Endothelial cell of umbilical vein (primary cell): Measurements from ENCODE around the gene MIB2. TPM values are rescaled to one million over a fixed set of nuclear protein-coding genes. Genes with fewer than 3 reads are reported as not detected.

Source experiments
- BruUV-seq: library from RNA; stranded (reverse); fragments of 400-500 nt; replicated peaks from 2 replicates; lab custom pipeline; 2021; lab: Mats Ljungman, UMichigan
- CTCF ChIA-PET: fragments of 300-600, 350-600 bp; sonication (Branson Sonifier 250); formaldehyde crosslinking; loops from one replicate; lab custom pipeline; 2021; ENCODE audit warnings: antibody characterized with exemption, inconsistent platforms; lab: Charles Lee
- POLR2A ChIA-PET: fragments of 300-600, 350-600 bp; sonication (Branson Sonifier 250); formaldehyde crosslinking; loops from one replicate; lab custom pipeline; 2021; ENCODE audit warnings: antibody characterized with exemption, inconsistent platforms; lab: Charles Lee
- DNase-seq: peaks from one replicate; pipeline ENCODE4 v3.0.0-alpha.2; 2011; ENCODE audit warnings: low read depth, low spot score
- FAIRE-seq: peaks from 2 replicates; lab custom pipeline; 2011; peaks lifted over from hg19 to GRCh38; lab: Jason Lieb, UNC
- H2AFZ ChIP-seq: 2 replicates; pipeline ENCODE4 v1.6.0; 2012; ENCODE audit warnings: low read depth, low read length, control low read depth, inconsistent platforms
- H3K27ac ChIP-seq: 2 replicates; pipeline ENCODE4 v1.5.1; 2011; ENCODE audit warnings: low read depth, mild to moderate bottlenecking, control low read depth, low read length, moderate library complexity; ENCODE audit not compliant: insufficient read depth
- H3K27me3 ChIP-seq, 2 experiments: 2 replicates each; pipeline versions ENCODE4 v1.6.0 to v1.6.1; 2011; ENCODE audit warnings: low read length in 2 of 2, mixed read lengths in 1 of 2; ENCODE audit not compliant: control insufficient read depth in 2 of 2, insufficient read depth in 2 of 2
- H3K36me3 ChIP-seq, 2 experiments: 2 replicates in 1 of 2; 3 replicates in 1 of 2; pipeline ENCODE4 v1.5.1; 2011; ENCODE audit warnings: low read length in 2 of 2, mild to moderate bottlenecking in 1 of 2, moderate library complexity in 1 of 2; ENCODE audit not compliant: control insufficient read depth in 2 of 2, insufficient read depth in 2 of 2; ENCODE audit errors: extremely low read depth in 1 of 2
- H3K4me1 ChIP-seq: 3 replicates; pipeline ENCODE4 v1.5.1; 2011; ENCODE audit warnings: mild to moderate bottlenecking, low read length; ENCODE audit not compliant: control insufficient read depth, insufficient read depth; ENCODE audit errors: extremely low read depth
- H3K4me2 ChIP-seq: 2 replicates; pipeline ENCODE4 v1.6.1; 2011; ENCODE audit warnings: low read length, control low read depth, mixed read lengths; ENCODE audit not compliant: insufficient read depth
- H3K4me3 ChIP-seq, 3 experiments: fragments of 200-600 bp in 1 of 3; sonication (generic), shearing (Covaris generic) in 1 of 3; replicated peaks in 1 of 3; 2 replicates each; pipeline ENCODE4 v1.5.1; 2011 to 2016; ENCODE audit warnings: control low read depth in 3 of 3, low read length in 3 of 3, mild to moderate bottlenecking in 2 of 3, inconsistent platforms in 1 of 3, low read depth in 1 of 3, moderate library complexity in 1 of 3; ENCODE audit not compliant: insufficient read depth in 1 of 3
- H3K79me2 ChIP-seq: 2 replicates; pipeline ENCODE4 v1.6.0; 2012; ENCODE audit warnings: low read length, inconsistent platforms; ENCODE audit not compliant: control insufficient read depth, insufficient read depth
- H3K9ac ChIP-seq: replicated peaks from 2 replicates; pipeline ENCODE3; 2011; ENCODE audit warnings: low read length, control low read depth; ENCODE audit not compliant: insufficient read depth; ENCODE audit errors: extremely low read depth
- H3K9me1 ChIP-seq: replicated peaks from 3 replicates; pipeline ENCODE4 v1.6.0; 2011; ENCODE audit warnings: mild to moderate bottlenecking, low read length; ENCODE audit not compliant: control insufficient read depth, insufficient read depth; ENCODE audit errors: extremely low read depth
- H3K9me3 ChIP-seq: replicated peaks from 2 replicates; pipeline ENCODE4 v1.5.1; 2012; ENCODE audit warnings: low read length, inconsistent platforms; ENCODE audit not compliant: control insufficient read depth, insufficient read depth
- H4K20me1 ChIP-seq: replicated peaks from 2 replicates; pipeline ENCODE3; 2011; ENCODE audit warnings: mild to moderate bottlenecking, low read length; ENCODE audit not compliant: control insufficient read depth, insufficient read depth; ENCODE audit errors: extremely low read depth
- EZH2 ChIP-seq: IDR thresholded peaks from 2 replicates; pipeline ENCODE4 v1.6.1; 2012; ENCODE audit warnings: borderline replicate concordance, low read depth, mild to moderate bottlenecking, moderate library complexity, low read length, inconsistent platforms; ENCODE audit not compliant: severe bottlenecking
- FOS ChIP-seq: IDR thresholded peaks from 2 replicates; pipeline ENCODE4 v1.6.1; 2011; ENCODE audit warnings: mild to moderate bottlenecking, low read length, moderate library complexity, borderline replicate concordance; ENCODE audit not compliant: insufficient read depth
- GATA2 ChIP-seq: IDR thresholded peaks from 2 replicates; pipeline ENCODE4 v1.7.0; 2011; ENCODE audit warnings: low read depth, mild to moderate bottlenecking, moderate library complexity, mixed read lengths, low read length; ENCODE audit not compliant: insufficient read length, insufficient read depth
- JUN ChIP-seq: IDR thresholded peaks from 2 replicates; pipeline ENCODE4 v1.6.1; 2011; ENCODE audit warnings: borderline replicate concordance, low read depth; ENCODE audit not compliant: insufficient read length, insufficient read depth
- MAX ChIP-seq: IDR thresholded peaks from 2 replicates; pipeline ENCODE4 v1.6.1; 2011; ENCODE audit not compliant: insufficient read depth, insufficient read length
- MYC ChIP-seq: IDR thresholded peaks from one replicate; pipeline ENCODE4 v1.6.1; 2011; ENCODE audit warnings: mild to moderate bottlenecking, low read depth, low read length
- POLR2A ChIP-seq: IDR thresholded peaks from 2 replicates; pipeline ENCODE4 v1.6.1; 2012; ENCODE audit warnings: low read depth, mild to moderate bottlenecking, control low read depth, low read length
- POLR2AphosphoS5 ChIP-seq: IDR thresholded peaks from 2 replicates; pipeline ENCODE4 v1.6.1; 2012; ENCODE audit warnings: low read depth, mild to moderate bottlenecking, control low read depth, low read length, moderate library complexity; ENCODE audit not compliant: insufficient read depth
- dilution Hi-C: fragments of 300-500 bp; cut with MboI; formaldehyde crosslinking; loops from one replicate; pipeline ENCODE4 v1.15.0; 2019; ENCODE audit warnings: low sequenced_read_pairs; ENCODE audit not compliant: extremely low pct_ligation_motif_present
- intact Hi-C: fragments of 100-400 bp; cut with micrococcal nuclease; formaldehyde crosslinking; loops from one replicate; pipeline ENCODE4 v1.10.0; 2022
- polyA plus RNA-seq, 4 experiments: library from polyadenylated mRNA; depleted of rRNA in 3 of 4; stranded (reverse) in 3 of 4; unstranded in 1 of 4; fragments of >200 nt; gene quantifications; 2 replicates each; pipeline versions ENCODE4 v1.2.1 to v1.2.3, GENCODE V29; 2011 to 2012; ENCODE audit warnings: missing spikeins in 1 of 4
- total RNA-seq: library from RNA; stranded (reverse); gene quantifications from 2 replicates; pipeline ENCODE4 v1.2.3, GENCODE V29; 2021
- TF ChIP-seq, protein P1 (sequence below), 2 donors: IDR thresholded peaks; 1 replicate in 1 of 2; 2 replicates in 1 of 2; pipeline ENCODE4 v1.5.1; 2011; ENCODE audit warnings: low read length in 2 of 2, mild to moderate bottlenecking in 2 of 2, moderate library complexity in 2 of 2, control low read depth in 1 of 2, inconsistent platforms in 1 of 2, low read depth in 1 of 2; ENCODE audit not compliant: insufficient read depth in 1 of 2; ENCODE audit errors: extremely low read depth in 1 of 2

Gene MIB2
- total and polyA plus RNA-seq, 2 donors (not counting 3 experiments of a cell fraction or from before 2014, with no cell fraction given): 25.9 to 45.0 TPM

- no TSS peak for BruUV-seq
- FAIRE-seq (no peak), DNase-seq (no peak)
- Histone ChIP-seq H3K4me2 (no peak overlapping the region), H2AFZ (no peak overlapping the region), H4K20me1 (no peaks in the 10 kb centered on the region), H3K4me1 (peaks cover 10% of the 10 kb centered on the region), H3K4me3 (no peak overlapping the region), H3K27ac (no peak overlapping the region), H3K9me1 (no peaks in the 10 kb centered on the region), H3K79me2 (peaks cover 10% of the 10 kb centered on the region), H3K9ac (no peak overlapping the region), H3K27me3 (peaks cover 1 to 8% of the 10 kb centered on the region in 2 experiments), H3K9me3 (no peaks in the 10 kb centered on the region), H3K36me3 (no peaks in the 10 kb centered on the region)
- intact Hi-C loops (no loop called here), dilution Hi-C loops (no loop called here)
- ChIA-PET CTCF (interaction anchor here (0.9 to 1.9 kb wide), 3 partner anchors 19 to 35 kb away, joined by 3 to 6 read pairs (median 6); no protein-coding TSS in a partner anchor), POLR2A (interaction anchor here (0.9 kb wide), 1 partner anchor 8 kb away, joined by 3 read pairs; no protein-coding TSS in a partner anchor)
- TF ChIP-seq EZH2 (no peak), MAX (no peak), JUN (no peak)
Measured at GRCh38 chr1:1578371-1578940, 36.8 kb upstream of the MIB2 start.

- FAIRE-seq: no peak
- no peak overlapping the region for H3K27ac ChIP-seq
- intact Hi-C loops (no loop called here), dilution Hi-C loops (no loop called here)
- POLR2A ChIA-PET: no interaction called here
- peaks cover 4 to 8% of the 10 kb centered on the region in 2 experiments for H3K27me3 ChIP-seq
- CTCF ChIA-PET: no interaction called here
- no peak overlapping the region for H2AFZ ChIP-seq
- no peaks in the 10 kb centered on the region for H3K79me2 ChIP-seq
- no peaks in the 10 kb centered on the region for H3K9me3 ChIP-seq
- no peak overlapping the region for H3K9ac ChIP-seq
- H4K20me1 ChIP-seq: no peaks in the 10 kb centered on the region
- BruUV-seq: no TSS peak
- H3K4me2 ChIP-seq: no peak overlapping the region
- H3K4me1 ChIP-seq: no peaks in the 10 kb centered on the region
- H3K9me1 ChIP-seq: no peaks in the 10 kb centered on the region
- no peaks in the 10 kb centered on the region for H3K36me3 ChIP-seq
- no peak overlapping the region for H3K4me3 ChIP-seq
- no peak for TF ChIP-seq MYC
- TF ChIP-seq, protein P1, sequence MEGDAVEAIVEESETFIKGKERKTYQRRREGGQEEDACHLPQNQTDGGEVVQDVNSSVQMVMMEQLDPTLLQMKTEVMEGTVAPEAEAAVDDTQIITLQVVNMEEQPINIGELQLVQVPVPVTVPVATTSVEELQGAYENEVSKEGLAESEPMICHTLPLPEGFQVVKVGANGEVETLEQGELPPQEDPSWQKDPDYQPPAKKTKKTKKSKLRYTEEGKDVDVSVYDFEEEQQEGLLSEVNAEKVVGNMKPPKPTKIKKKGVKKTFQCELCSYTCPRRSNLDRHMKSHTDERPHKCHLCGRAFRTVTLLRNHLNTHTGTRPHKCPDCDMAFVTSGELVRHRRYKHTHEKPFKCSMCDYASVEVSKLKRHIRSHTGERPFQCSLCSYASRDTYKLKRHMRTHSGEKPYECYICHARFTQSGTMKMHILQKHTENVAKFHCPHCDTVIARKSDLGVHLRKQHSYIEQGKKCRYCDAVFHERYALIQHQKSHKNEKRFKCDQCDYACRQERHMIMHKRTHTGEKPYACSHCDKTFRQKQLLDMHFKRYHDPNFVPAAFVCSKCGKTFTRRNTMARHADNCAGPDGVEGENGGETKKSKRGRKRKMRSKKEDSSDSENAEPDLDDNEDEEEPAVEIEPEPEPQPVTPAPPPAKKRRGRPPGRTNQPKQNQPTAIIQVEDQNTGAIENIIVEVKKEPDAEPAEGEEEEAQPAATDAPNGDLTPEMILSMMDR (IDR thresholded peaks at IDR 0.05; ENCODE audit: extremely low read depth in 1 of 2, insufficient read depth in 1 of 2, low read depth in 1 of 2, low read length in 2 of 2): no peak
- TF ChIP-seq POLR2A: no peak
- no peak for TF ChIP-seq MAX
- TF ChIP-seq GATA2: no peak
- no peak for TF ChIP-seq POLR2AphosphoS5
- no peak for TF ChIP-seq FOS
- no peak for TF ChIP-seq JUN
- no peak for TF ChIP-seq EZH2
- DNase-seq: no peak
Measured at GRCh38 chr1:1582585-1583346, 32.5 kb upstream of the MIB2 start.
